WTC11 (cell line): ENCODE results near the gene RRAD. TPM values are rescaled to one million over a fixed set of nuclear protein-coding genes. Genes with fewer than 3 reads are reported as not detected.

Source experiments
- ATAC-seq: fragments of 200-7000 bp; cut with Tn5 transposase; 2 replicates; pipeline ENCODE4 v1.10.0; 2021; ENCODE audit warnings: mild to moderate bottlenecking, moderate library complexity
- CTCF ChIA-PET: fragments of 300-600 bp; sonication (Branson Sonifier 250); formaldehyde crosslinking; loops from one replicate; lab custom pipeline; 2021; ENCODE audit warnings: antibody characterized with exemption; lab: Charles Lee
- POLR2A ChIA-PET: fragments of 350-600 bp; sonication (Branson Sonifier 250); formaldehyde crosslinking; loops from one replicate; lab custom pipeline; 2021; ENCODE audit warnings: antibody characterized with exemption; lab: Charles Lee
- DNase-seq: peaks from one replicate; pipeline ENCODE4 v3.0.0; 2021; ENCODE audit warnings: low spot score
- H3K27ac Mint-ChIP-seq: 2 replicates; pipeline ENCODE4 v1.8.0; 2021; ENCODE audit warnings: mixed read lengths
- H3K27me3 Mint-ChIP-seq: 2 replicates; pipeline ENCODE4 v1.8.0; 2021; ENCODE audit warnings: low read depth, mild to moderate bottlenecking, moderate library complexity, mixed read lengths
- H3K36me3 Mint-ChIP-seq: 2 replicates; pipeline ENCODE4 v1.8.0; 2021; ENCODE audit warnings: mixed read lengths
- H3K4me1 Mint-ChIP-seq: 2 replicates; pipeline ENCODE4 v1.8.0; 2022; ENCODE audit warnings: mixed read lengths
- H3K4me3 Mint-ChIP-seq: 2 replicates; pipeline ENCODE4 v1.8.0; 2021; ENCODE audit warnings: mild to moderate bottlenecking, moderate library complexity, mixed read lengths
- H3K9me3 Mint-ChIP-seq: 2 replicates; pipeline ENCODE4 v1.8.0; 2021; ENCODE audit warnings: mixed read lengths
- ATF1 ChIP-seq: sonication (generic); formaldehyde crosslinking; IDR thresholded peaks from 2 replicates; pipeline ENCODE4 v1.8.1; 2023; ENCODE audit warnings: mild to moderate bottlenecking, moderate library complexity, missing genetic modification reagents
- CBFB ChIP-seq: sonication (generic); formaldehyde crosslinking; IDR thresholded peaks from 2 replicates; pipeline ENCODE4 v1.8.1; 2022; ENCODE audit warnings: mild to moderate bottlenecking, low read depth, missing genetic modification reagents
- FOXK1 ChIP-seq: sonication (generic); formaldehyde crosslinking; IDR thresholded peaks from 2 replicates; pipeline ENCODE4 v1.8.0; 2022; ENCODE audit warnings: mild to moderate bottlenecking, moderate library complexity, missing genetic modification reagents
- GRHL2 ChIP-seq: fragments of 250-450 bp; sonication (Bioruptor Pico); IDR thresholded peaks from 2 replicates; pipeline ENCODE4 v1.8.0; 2022; ENCODE audit warnings: mild to moderate bottlenecking, moderate library complexity; ENCODE audit not compliant: insufficient replicate concordance, severe bottlenecking
- IRF2 ChIP-seq: sonication (generic); formaldehyde crosslinking; IDR thresholded peaks from 2 replicates; pipeline ENCODE4 v1.8.0; 2022; ENCODE audit warnings: low read depth, missing genetic modification reagents, borderline replicate concordance
- NFYB ChIP-seq: sonication (generic); formaldehyde crosslinking; conservative IDR thresholded peaks from 2 replicates; pipeline ENCODE4 v1.8.0; 2022; ENCODE audit warnings: low read depth, missing genetic modification reagents
- NR2C2 ChIP-seq: sonication (generic); formaldehyde crosslinking; IDR thresholded peaks from 2 replicates; pipeline ENCODE4 v1.8.0; 2022; ENCODE audit warnings: mild to moderate bottlenecking, missing genetic modification reagents
- SMAD3 ChIP-seq: sonication (generic); formaldehyde crosslinking; IDR thresholded peaks from 2 replicates; pipeline ENCODE4 v1.8.0; 2022; ENCODE audit warnings: missing genetic modification reagents, mild to moderate bottlenecking, borderline replicate concordance
- TP53 ChIP-seq: sonication (generic); formaldehyde crosslinking; IDR thresholded peaks from 2 replicates; pipeline ENCODE4 v1.8.1; 2023; ENCODE audit warnings: mild to moderate bottlenecking, missing genetic modification reagents
- ZNF317 ChIP-seq: sonication (generic); formaldehyde crosslinking; IDR thresholded peaks from 2 replicates; pipeline ENCODE4 v1.8.1; 2023; ENCODE audit warnings: low read depth, mild to moderate bottlenecking, moderate library complexity, missing genetic modification reagents, borderline replicate concordance
- total RNA-seq: library from RNA; stranded (reverse); gene quantifications from 3 replicates; pipeline ENCODE4 v1.2.3, GENCODE V29; 2021
- TF ChIP-seq, protein P1 (sequence below): sonication (generic); formaldehyde crosslinking; conservative IDR thresholded peaks from 2 replicates; pipeline ENCODE4 v1.8.1; 2022; ENCODE audit warnings: mild to moderate bottlenecking, missing genetic modification reagents
- TF ChIP-seq, protein P2 (sequence below): fragments of 250-450 bp; sonication (Bioruptor Pico); IDR thresholded peaks from 2 replicates; pipeline ENCODE4 v1.9.0; 2021; ENCODE audit warnings: mild to moderate bottlenecking
- TF ChIP-seq, protein P3 (sequence below): sonication (generic); formaldehyde crosslinking; IDR thresholded peaks from 2 replicates; pipeline ENCODE4 v1.8.0; 2023; ENCODE audit warnings: missing genetic modification reagents
- TF ChIP-seq, protein P4 (sequence below): sonication (generic); formaldehyde crosslinking; IDR thresholded peaks from 2 replicates; pipeline ENCODE4 v1.8.0; 2022; ENCODE audit warnings: mild to moderate bottlenecking, missing genetic modification reagents
- TF ChIP-seq, protein P5 (sequence below): fragments of 250-450 bp; sonication (Bioruptor Pico); conservative IDR thresholded peaks from 2 replicates; pipeline ENCODE4 v1.9.0; 2021; ENCODE audit warnings: mild to moderate bottlenecking

RRAD gene
- total RNA-seq, 1 experiment from 2014 or later: 0.52 TPM

DNA sequence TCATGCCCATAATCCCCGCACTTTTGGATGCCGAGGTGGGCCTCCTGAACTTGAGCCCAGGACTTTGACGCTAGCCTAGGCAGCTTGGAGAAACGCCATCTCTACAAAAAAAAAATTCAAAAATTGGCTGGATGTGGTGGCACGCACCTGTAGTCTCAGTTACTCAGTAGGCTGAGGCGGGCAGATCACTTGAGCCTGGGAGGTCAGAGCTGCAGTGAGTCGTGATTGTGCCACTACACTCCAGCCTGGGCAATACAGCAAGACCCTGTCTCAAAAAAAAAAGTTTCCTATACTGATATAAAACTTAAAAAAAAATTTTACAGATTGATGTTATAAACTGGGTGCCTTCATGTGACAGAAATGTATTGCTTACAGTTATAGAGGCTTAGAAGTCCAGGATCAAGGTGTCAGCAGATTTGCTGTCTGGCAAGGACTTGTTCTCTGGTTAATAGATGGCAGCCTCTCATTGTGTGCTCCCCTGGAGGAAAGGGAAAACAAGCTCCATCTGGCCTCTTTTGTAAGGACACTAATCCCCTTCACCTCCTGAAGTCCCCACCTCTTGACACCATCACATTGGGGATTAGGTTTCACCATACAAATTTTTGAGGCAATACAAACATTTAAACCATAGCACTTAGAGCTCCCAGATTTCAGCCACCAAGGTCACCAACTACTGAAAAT is 27.2 kb upstream of the RRAD start:
- peaks cover 9% of the 10 kb centered on the region for H3K9me3 Mint-ChIP-seq
- CTCF ChIA-PET: interaction anchor here (0.6 to 3.0 kb wide), 7 partner anchors 8 to 333 kb away, joined by 3 to 34 read pairs (median 13); partner anchors contain the start of genes CES3 and MATCAP1
- ATAC-seq: no peak
- 0 out of 2 replicates have a peak, but pooled peaks cover 5% of the 10 kb centered on the region for H3K36me3 Mint-ChIP-seq
- no peak overlapping the region for H3K4me3 Mint-ChIP-seq
- H3K4me1 Mint-ChIP-seq: peaks cover 12% of the 10 kb centered on the region
- TF ChIP-seq, protein P1, sequence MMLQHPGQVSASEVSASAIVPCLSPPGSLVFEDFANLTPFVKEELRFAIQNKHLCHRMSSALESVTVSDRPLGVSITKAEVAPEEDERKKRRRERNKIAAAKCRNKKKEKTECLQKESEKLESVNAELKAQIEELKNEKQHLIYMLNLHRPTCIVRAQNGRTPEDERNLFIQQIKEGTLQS: no peak
- TF ChIP-seq, protein P2, sequence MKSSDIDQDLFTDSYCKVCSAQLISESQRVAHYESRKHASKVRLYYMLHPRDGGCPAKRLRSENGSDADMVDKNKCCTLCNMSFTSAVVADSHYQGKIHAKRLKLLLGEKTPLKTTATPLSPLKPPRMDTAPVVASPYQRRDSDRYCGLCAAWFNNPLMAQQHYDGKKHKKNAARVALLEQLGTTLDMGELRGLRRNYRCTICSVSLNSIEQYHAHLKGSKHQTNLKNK (CRISPR knock-in tag): no peak
- no peak for TF ChIP-seq TP53 (CRISPR knock-in tag)
- no peak for TF ChIP-seq ZNF317 (CRISPR knock-in tag)
- TF ChIP-seq, protein P3, sequence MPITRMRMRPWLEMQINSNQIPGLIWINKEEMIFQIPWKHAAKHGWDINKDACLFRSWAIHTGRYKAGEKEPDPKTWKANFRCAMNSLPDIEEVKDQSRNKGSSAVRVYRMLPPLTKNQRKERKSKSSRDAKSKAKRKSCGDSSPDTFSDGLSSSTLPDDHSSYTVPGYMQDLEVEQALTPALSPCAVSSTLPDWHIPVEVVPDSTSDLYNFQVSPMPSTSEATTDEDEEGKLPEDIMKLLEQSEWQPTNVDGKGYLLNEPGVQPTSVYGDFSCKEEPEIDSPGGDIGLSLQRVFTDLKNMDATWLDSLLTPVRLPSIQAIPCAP (CRISPR knock-in tag): no peak
- no peak for TF ChIP-seq CBFB (CRISPR knock-in tag)
- POLR2A ChIA-PET: interaction anchor here (0.6 kb wide), 1 partner anchor 9 kb away, joined by 4 read pairs; no protein-coding TSS in a partner anchor
- H3K27me3 Mint-ChIP-seq: peaks cover 49% of the 10 kb centered on the region
- no peak for DNase-seq
- no peak overlapping the region for H3K27ac Mint-ChIP-seq

DNA sequence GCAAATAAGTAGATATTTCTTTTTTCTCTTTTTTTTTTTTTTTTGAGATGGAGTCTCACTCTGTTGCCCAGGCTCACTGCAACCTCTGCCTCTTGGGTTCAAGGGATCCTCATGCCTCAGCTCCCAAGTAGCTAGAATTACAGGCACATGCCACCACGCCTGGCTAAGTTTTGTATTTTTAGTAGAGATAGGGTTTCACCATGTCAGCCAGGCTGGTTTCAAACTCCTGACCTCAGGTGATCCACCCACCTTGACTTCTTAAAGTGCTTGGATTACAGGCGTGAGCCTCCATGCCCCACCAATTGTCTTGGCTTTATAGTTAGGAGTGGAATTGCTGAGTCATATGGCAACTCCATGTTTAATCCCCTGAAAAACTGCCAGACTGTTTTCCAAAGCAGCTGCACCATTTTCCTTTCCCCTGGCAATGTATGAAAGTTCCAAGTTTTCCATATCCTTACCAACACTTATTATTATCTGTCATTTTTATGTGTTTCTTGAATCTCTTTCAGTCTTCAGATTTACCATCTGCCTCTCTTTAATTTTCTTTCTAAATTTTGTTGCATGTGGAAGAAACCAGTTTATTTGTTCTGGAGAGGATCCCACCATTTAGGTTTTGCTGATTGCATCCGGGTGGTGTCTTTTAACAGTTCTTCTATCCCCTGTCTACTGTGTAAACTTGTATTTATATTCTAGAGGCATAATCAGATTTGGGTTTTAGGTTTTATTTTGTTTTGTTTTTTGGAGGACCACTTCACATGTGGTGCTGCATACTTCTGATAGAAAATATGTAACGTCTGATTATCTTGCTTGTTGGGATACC is 25.8 kb upstream of the RRAD start:
- Mint-ChIP-seq H3K9me3 (peaks cover 9% of the 10 kb centered on the region), H3K27ac (no peak overlapping the region), H3K4me3 (no peak overlapping the region), H3K4me1 (peaks cover 15% of the 10 kb centered on the region), H3K27me3 (peaks cover 58% of the 10 kb centered on the region)
- POLR2A ChIA-PET: no interaction called here
- ATAC-seq: no peak
- CTCF ChIA-PET: interaction anchor here (2.6 to 2.8 kb wide), 2 partner anchors 10 to 56 kb away, joined by 13 to 16 read pairs; partner anchors contain the start of gene CES3
- DNase-seq: no peak
- no peak for TF ChIP-seq ATF1
- TF ChIP-seq GRHL2: no peak
- no peak for TF ChIP-seq NR2C2
- TF ChIP-seq IRF2 (CRISPR knock-in tag): no peak
- TF ChIP-seq, protein P4, sequence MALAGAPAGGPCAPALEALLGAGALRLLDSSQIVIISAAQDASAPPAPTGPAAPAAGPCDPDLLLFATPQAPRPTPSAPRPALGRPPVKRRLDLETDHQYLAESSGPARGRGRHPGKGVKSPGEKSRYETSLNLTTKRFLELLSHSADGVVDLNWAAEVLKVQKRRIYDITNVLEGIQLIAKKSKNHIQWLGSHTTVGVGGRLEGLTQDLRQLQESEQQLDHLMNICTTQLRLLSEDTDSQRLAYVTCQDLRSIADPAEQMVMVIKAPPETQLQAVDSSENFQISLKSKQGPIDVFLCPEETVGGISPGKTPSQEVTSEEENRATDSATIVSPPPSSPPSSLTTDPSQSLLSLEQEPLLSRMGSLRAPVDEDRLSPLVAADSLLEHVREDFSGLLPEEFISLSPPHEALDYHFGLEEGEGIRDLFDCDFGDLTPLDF: no peak
- TF ChIP-seq NFYB (CRISPR knock-in tag): no peak
- TF ChIP-seq, protein P5, sequence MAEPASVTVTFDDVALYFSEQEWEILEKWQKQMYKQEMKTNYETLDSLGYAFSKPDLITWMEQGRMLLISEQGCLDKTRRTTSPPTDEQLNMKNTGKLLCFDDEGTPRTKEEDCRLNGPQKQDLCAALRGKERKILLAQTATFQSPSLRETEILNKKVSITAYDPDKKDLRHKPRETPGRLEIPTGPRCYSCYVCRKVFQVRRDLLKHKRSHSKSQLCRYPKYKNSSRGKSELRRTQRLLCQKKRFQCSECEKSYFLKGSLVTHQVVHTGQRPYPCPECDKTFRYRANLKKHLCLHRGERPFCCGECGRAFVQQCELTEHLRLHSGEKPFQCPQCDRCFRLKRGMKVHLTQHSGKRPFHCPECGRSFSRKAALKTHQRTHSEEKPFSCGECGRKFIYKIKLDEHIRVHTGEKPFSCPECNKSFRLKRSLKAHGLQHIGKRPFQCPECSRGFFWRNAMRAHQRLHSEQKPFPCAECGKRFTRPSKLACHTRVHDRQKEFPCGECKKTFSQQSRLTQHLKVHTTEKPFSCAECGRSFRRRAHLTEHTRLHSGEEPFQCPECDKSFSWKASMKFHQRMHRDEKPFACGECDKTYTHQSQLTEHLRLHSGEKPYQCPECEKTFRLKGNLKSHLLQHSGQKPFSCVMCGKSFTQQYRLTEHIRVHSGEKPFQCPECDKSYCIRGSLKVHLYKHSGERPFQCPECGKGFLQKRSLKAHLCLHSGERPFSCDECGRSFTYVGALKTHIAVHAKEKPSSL (CRISPR knock-in tag): no peak
- TF ChIP-seq FOXK1 (CRISPR knock-in tag): no peak
- TF ChIP-seq, all 79 proteins: peak for 0
- 0 out of 2 replicates have a peak, but pooled peaks cover 5% of the 10 kb centered on the region for H3K36me3 Mint-ChIP-seq

DNA sequence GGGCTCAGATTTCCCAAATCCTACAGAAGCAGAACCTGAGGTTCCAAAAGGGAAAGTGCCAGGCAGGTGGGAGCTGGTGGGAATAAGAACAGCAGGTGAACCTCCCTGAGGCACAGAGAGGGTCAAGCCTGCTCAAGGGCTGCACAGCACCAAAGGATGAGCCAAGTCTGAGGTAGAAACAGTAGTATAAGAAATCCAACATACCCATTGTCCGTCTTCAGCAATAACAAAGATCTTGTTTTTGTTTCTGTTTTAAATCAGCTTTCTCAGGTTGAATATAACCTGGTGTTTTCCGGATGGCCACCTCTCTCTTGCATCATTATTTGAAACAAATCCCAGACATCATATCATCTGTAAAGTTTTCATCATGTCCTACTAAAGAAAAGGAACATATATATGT is 25.1 kb upstream of the RRAD start:
- POLR2A ChIA-PET: no interaction called here
- no peak for ATAC-seq
- Mint-ChIP-seq H3K27me3 (peaks cover 58% of the 10 kb centered on the region), H3K36me3 (0 out of 2 replicates have a peak, but pooled peaks cover 5% of the 10 kb centered on the region)
- no peak for TF ChIP-seq SMAD3 (CRISPR knock-in tag)
- TF ChIP-seq, all 79 proteins: peak for 0
- H3K27ac Mint-ChIP-seq: no peak overlapping the region
- CTCF ChIA-PET: interaction anchor here (0.9 to 2.8 kb wide), 3 partner anchors 11 to 205 kb away, joined by 3 to 13 read pairs (median 6); partner anchors contain the start of gene CES3
- no peak for DNase-seq
- H3K4me3 Mint-ChIP-seq: no peak overlapping the region
- peaks cover 15% of the 10 kb centered on the region for H3K4me1 Mint-ChIP-seq
- H3K9me3 Mint-ChIP-seq: peaks cover 9% of the 10 kb centered on the region
